ENCODE measurements around the gene SLC26A1. TPM values are rescaled to one million over a fixed set of nuclear protein-coding genes. Genes with fewer than 3 reads are reported as not detected.

The SLC26A1 gene
- total RNA-seq, 1 experiment from 2014 or later: 1.3 TPM

- DNase-seq: no peak
- TF ChIP-seq CTCF (conservative IDR thresholded peaks at IDR 0.05) (no peak), EZH2 (IDR thresholded peaks at IDR 0.05; ENCODE audit: low read depth) (no peak)
- Histone ChIP-seq H3K79me2 (ENCODE audit: low read depth) (no peaks in the 10 kb centered on the region), H3K36me3 (ENCODE audit: low read depth) (no peaks in the 10 kb centered on the region), H3K27ac (no peak overlapping the region), H3K27me3 (ENCODE audit: insufficient read depth, low read depth) (peaks cover 18% of the 10 kb centered on the region), H3K4me2 (no peak overlapping the region), H2AFZ (no peak overlapping the region), H3K4me3 (no peak overlapping the region), H3K9me2 (ENCODE audit: insufficient read depth) (no peaks in the 10 kb centered on the region), H3K9me3 (ENCODE audit: insufficient read depth, low read depth) (no peaks in the 10 kb centered on the region), H3F3A (ENCODE audit: insufficient read depth, low read depth) (peaks cover 12% of the 10 kb centered on the region; the same call in 1 of the 2 replicates), H3K4me1 (replicated peaks; ENCODE audit: insufficient read depth) (peaks cover 15% of the 10 kb centered on the region), H4K20me1 (ENCODE audit: insufficient read depth) (no peaks in the 10 kb centered on the region)
- CTCF ChIA-PET: interaction anchor here (0.6 kb wide), 1 partner anchor 137 kb away, joined by 4 read pairs; the partner anchor contains the start of gene SPON2
- no TSS peak for BruUV-seq (replicated peaks)
- POLR2A ChIA-PET (ENCODE audit: unreplicated experiment): no interaction called here
- intact Hi-C loops (cut with micrococcal nuclease; ENCODE audit: unreplicated experiment): no loop called here
These were observed 42.9 kb upstream of the SLC26A1 start for GRCh38 chr4:1036095-1036494.

GRCh38 chr4:1035510-1035909, 42.3 kb upstream of the SLC26A1 start:
- Histone ChIP-seq H3K27ac (no peak overlapping the region), H3K27me3 (ENCODE audit: insufficient read depth, low read depth) (peaks cover 19% of the 10 kb centered on the region), H2AFZ (no peak overlapping the region), H3K79me2 (ENCODE audit: low read depth) (no peaks in the 10 kb centered on the region), H3K4me2 (no peak overlapping the region), H3K36me3 (ENCODE audit: low read depth) (no peaks in the 10 kb centered on the region), H3K4me3 (no peak overlapping the region), H3K4me1 (replicated peaks; ENCODE audit: insufficient read depth) (peaks cover 15% of the 10 kb centered on the region), H3F3A (ENCODE audit: insufficient read depth, low read depth) (peaks cover 8% of the 10 kb centered on the region; the same call in 1 of the 2 replicates), H3K9me3 (ENCODE audit: insufficient read depth, low read depth) (no peaks in the 10 kb centered on the region), H4K20me1 (ENCODE audit: insufficient read depth) (no peaks in the 10 kb centered on the region), H3K9me2 (ENCODE audit: insufficient read depth) (no peaks in the 10 kb centered on the region)
- intact Hi-C loops (cut with micrococcal nuclease; ENCODE audit: unreplicated experiment): no loop called here
- TF ChIP-seq CTCF (conservative IDR thresholded peaks at IDR 0.05): no peak
- no peak for TF ChIP-seq EZH2 (IDR thresholded peaks at IDR 0.05; ENCODE audit: low read depth)
- POLR2A ChIA-PET (ENCODE audit: unreplicated experiment): no interaction called here
- CTCF ChIA-PET: no interaction called here
- DNase-seq: no peak
- no TSS peak for BruUV-seq (replicated peaks)

DNA sequence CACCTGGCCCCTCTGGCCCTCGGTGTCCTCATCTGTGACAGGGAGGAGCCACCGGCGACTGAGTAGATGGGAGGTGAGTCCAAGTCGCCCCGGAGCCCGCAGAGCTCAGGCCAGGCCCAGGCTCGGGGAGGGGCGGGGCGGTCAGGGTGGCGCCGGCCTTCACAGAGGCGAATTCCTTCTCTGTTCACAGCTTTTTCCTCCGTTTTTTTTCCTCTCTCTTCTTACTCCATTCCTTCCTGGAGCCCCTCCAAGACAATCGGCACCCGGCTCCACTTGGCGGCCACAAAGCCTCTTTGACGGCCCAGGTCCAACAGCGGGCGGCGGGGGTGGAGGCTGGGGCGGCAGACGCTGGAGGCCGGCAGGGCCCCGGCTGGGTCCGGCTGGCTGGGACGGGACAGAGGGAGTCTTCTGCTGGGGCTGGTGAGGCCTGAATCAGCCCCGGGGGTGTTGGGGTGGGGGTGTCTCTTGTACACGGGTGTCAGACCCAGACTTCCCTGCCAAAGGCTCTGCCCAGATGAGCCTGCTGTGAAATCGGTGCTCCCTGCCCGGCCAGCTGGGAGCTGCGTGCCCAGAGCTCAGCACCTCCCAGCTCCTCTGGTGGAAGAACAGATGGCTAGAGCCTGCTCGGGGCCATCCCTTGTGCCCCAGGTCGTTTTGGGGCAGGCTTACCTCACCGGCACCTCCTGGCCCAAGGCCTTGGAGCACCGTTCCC, 40.8 kb upstream of the SLC26A1 start:
- Histone ChIP-seq H3K27me3 (ENCODE audit: insufficient read depth, low read depth) (peaks cover 19% of the 10 kb centered on the region), H3K36me3 (ENCODE audit: low read depth) (no peaks in the 10 kb centered on the region), H3K4me2 (no peak overlapping the region), H4K20me1 (ENCODE audit: insufficient read depth) (no peaks in the 10 kb centered on the region), H3K4me3 (no peak overlapping the region), H3K9me3 (ENCODE audit: insufficient read depth, low read depth) (no peaks in the 10 kb centered on the region), H3K4me1 (replicated peaks; ENCODE audit: insufficient read depth) (peaks cover 2% of the 10 kb centered on the region; the same call in 1 of the 2 replicates), H3F3A (ENCODE audit: insufficient read depth, low read depth) (no peaks in the 10 kb centered on the region), H3K9me2 (ENCODE audit: insufficient read depth) (no peaks in the 10 kb centered on the region), H2AFZ (no peak overlapping the region), H3K27ac (no peak overlapping the region), H3K79me2 (ENCODE audit: low read depth) (no peaks in the 10 kb centered on the region)
- no TSS peak for BruUV-seq (replicated peaks)
- intact Hi-C loops (cut with micrococcal nuclease; ENCODE audit: unreplicated experiment): loop anchor here (5.0 kb wide), 1 partner anchor 318 kb away; no protein-coding TSS in a partner anchor
- CTCF ChIA-PET: no interaction called here
- DNase-seq: no peak
- no peak for TF ChIP-seq EZH2 (IDR thresholded peaks at IDR 0.05; ENCODE audit: low read depth)
- no peak for TF ChIP-seq CTCF (conservative IDR thresholded peaks at IDR 0.05)
- POLR2A ChIA-PET (ENCODE audit: unreplicated experiment): interaction anchor here (0.5 kb wide), 1 partner anchor 296 kb away, joined by 3 read pairs; no protein-coding TSS in a partner anchor
